CD4-positive, alpha-beta T cell treated with Interleukin-4 for 4 hours (primary cell): ENCODE data around the gene TPH2.

Source experiments
- DNase-seq: peaks from one replicate; pipeline ENCODE4 v3.0.0-alpha.2; 2020

TPH2 gene

DNA sequence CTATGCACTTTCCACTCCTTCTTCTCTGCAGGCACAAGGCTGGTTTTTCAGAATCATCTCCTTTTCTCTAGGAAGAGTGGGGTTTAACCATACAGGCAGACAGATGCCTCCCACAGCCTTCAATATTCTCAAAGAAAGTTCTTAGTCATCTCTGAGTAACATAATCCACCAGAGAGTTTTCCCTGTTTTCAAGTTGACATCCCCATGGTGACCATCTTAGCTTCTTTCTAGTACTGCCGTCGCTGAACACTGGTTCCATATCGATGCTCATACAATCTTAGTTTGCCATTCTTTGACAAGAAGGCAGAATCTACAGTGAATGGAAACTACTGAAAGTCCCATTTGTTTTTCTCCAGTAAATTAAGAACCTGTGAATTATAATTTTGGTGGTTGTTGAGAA lies 28.6 kb downstream of the TPH2 start:
- DNase-seq: no peak

DNA sequence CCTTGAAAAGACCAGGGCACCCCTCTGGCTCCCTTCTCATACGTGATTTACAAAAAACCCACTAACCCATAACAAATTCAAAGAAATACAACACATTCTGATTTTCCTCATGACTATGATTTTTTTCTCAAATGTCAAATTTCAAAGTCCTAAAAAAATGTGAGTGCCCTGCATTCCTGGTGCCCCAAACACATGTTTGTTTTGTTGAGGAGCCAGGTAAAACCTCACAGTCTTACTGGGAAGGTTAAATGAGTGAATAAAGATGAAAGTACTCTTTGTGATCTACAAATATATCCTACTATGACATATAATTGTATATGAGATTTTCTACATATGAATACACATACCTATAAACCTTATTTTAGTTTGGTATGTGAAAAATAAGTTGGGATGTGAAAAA lies 30.7 kb downstream of the TPH2 start:
- no peak for DNase-seq

GRCh38 chr12:71970031-71970430 lies 31.4 kb downstream of the TPH2 start:
- DNase-seq: no peak

DNA sequence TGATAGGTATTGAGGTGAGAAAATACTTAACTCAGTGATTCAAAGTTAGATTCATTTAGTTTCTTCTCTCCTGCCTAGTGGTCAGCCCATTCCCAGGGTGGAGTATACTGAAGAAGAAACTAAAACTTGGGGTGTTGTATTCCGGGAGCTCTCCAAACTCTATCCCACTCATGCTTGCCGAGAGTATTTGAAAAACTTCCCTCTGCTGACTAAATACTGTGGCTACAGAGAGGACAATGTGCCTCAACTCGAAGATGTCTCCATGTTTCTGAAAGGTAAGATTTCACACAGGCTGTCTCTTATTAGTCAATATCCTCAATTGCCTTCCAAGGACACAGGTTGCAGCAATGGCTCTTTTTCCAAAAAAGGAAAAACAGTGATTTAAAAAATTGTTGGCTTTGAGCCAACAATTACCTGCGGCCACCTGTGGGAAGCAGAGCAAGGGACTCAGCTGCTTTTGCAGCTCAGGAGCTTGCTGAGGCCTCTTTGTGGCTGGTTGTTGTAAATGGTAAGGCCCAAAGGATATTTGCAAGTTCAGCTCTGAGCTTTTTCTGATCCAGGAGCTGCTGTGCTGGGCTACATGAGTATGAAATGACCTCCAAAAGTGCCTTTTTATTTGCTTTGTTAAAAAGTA lies 33.9 kb downstream of the TPH2 start:
- DNase-seq: no peak

GRCh38 chr12:71973687-71974086 lies 35.0 kb downstream of the TPH2 start:
- no peak for DNase-seq

DNA sequence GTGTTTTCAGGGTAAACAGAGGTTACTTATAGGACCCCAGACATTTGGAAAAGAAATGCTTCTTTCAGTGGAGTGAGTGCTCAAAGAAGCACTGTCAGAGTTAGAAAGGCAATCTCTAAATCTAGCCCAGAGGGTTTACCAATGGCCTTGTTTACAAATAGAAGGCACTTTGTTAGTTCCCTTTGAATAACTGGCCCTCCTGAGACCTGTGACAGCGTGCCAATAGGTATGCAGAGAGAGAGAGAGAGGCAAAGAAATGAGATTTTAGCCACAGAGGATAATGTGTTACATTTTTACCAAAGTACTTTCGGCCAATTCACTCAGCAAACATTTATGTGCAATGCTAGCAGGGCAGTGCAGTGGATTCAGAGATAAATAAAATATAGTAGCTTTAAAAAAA lies 41.9 kb downstream of the TPH2 start:
- DNase-seq: no peak

- no peak for DNase-seq
These were observed 42.5 kb downstream of the TPH2 start for GRCh38 chr12:71981149-71981548.

DNA sequence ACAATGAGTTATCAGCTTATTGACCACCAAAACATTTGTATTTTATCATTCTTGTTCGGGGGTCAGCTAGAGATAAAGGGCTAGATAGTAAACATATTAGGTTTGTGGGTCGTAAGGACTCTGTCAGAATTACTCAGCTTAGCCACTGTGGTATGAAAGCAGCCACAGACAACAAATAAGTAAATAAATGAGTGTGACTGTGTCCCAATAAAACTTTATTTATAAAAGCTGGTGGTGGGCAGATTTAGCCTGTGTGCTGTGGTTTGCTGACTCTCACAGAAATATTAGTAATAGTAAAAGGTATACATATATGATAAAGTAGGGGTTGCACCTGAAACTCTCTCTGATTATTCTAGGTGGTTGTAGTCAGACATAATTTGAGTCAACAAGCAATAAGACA lies 56.1 kb downstream of the TPH2 start:
- no peak for DNase-seq

DNA sequence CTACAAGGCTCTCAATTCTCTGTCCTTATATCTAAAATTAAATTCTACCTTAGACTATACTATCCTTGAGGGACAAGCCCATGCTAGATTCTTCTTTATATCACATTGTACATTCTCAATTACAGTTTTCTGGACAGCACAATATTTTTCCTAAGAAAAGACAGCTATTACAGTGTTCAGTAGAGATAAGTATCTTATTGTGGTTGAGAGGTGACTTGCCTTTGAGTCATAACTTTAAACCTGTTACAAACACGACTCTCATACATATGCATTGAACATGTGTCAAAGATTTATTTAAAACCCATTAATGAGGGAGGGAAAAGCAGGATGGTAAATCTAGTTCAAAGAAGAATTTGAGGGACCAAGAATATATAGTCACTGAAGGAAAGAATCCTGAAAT lies 61.1 kb downstream of the TPH2 start:
- DNase-seq: no peak

- DNase-seq: no peak
These were observed 62.5 kb downstream of the TPH2 start for GRCh38 chr12:72000969-72001648.

- no peak for DNase-seq
These were observed 68.1 kb downstream of the TPH2 start for GRCh38 chr12:72006766-72007165.

DNA sequence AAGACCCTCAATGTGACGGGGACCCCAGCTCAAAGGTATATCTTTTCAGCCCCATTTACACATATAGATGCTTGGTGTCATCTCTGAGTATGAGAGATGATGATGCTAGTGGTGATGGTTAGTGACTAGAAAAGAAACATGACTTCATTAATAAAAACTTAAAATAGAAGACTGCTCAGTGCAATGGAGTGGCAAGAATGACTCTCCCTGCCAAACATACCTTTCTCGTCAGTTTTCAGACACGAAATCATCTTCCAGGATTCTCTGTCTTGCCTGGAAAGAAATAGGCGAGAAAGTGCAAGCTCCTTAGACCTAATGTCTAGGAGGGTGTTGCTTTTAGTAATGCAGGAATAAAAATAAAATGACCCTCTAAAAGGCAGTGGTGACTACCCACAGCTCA lies 71.7 kb downstream of the TPH2 start:
- no peak for DNase-seq

DNA sequence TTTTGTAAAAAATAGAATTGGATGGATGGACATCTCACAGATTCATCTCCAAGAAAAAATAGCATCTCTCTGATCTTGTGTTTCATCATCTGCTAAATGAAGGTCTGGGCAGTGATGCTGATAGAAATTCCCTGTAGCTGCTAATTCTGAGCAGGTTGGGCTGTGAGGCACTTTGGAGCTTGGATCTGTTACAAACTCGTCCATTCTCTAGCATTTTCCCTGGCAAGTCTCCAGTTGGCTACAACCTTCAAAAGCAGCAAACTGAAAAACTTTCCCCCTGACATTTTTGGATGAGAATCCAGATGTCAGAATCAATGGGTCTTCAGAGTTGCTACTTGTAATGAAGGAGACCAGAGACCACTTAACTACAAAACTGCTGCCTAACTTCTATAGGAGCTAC lies 72.7 kb downstream of the TPH2 start:
- DNase-seq: no peak

GRCh38 chr12:72012874-72013273 lies 74.2 kb downstream of the TPH2 start:
- no peak for DNase-seq

DNA sequence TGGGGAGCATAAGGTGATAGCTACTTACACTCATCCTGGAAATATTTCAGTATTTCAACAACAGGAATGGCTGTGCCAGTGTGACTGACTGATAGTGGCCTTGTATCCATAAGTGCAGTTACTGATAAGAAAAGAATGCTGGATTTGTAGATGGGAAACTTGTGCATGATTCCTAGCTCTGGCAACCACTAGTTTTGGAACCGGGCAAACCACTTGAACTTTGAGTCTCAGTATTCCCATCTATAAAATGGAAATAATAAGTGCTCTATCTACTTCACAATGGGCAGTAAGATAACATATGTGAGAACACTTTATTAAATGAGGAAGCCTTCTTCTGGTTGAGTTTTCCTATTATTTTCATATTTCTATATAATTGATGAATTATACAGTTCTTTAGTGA lies 77.2 kb downstream of the TPH2 start:
- no peak for DNase-seq

DNA sequence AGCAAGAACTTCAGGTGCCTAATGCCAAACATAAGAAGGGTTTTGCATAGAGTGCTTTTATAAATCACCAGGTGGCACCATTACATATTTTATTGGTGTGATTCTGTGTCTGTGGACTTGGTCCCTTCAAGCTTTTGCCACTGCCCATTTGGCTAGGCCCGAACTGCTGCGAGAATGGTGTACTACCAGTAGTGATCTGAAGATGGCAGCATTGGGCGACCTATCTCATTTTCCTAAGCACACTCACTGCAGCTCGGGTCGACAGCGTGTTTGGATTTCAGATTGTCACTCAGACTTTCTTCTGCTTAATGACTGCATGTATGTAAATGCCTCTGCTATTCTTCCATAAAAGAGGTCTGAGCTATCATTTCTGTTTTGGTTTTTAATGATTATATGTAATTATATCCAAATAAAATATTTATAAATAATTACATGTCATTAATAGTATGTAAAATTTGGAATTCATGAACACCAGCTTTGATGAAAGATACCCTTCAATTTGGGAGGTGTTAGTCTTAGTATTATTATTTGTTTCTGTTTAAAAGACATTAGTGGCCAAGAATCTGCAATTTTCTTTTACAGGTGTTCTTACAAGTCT lies 78.5 kb downstream of the TPH2 start:
- peak; percentile 49 for DNase-seq

DNA sequence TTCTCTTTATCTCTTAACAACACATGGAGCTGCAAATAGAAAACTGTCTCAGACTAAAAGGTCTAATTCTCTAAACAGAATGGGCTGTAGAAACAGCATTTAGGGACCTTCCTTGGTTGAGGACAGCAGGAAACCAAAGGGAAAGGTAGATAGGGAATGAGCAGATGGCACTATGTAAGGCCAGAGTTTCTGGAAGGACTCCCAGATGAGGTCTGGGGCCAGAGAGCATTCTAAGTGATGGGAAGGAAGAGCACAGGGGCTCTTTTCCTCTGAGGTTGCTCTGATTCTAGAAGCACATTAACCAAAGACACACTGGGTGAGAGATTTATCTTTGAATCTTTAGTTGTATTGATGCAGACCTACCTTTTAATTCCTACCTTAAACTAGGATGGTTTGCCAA lies 79.4 kb downstream of the TPH2 start:
- DNase-seq: no peak

DNA sequence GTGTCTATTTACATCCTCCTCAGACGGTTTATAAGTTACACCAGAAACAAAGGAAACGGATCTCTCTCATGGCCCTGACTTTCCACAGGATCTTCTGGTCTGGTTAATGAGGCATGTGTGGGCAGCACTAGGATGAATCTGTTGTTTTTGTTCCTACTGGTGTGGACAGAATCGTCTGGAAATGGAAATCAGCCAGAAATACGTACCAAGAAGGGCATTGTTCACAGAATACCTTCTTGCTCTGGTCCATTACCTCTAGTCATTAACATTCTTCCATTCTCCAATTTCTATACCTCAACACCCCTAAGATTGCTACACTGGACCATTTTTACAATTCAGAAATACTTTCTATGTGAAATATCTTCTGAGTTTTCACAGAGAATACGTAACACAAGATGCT lies 86.0 kb downstream of the TPH2 start:
- no peak for DNase-seq

DNA sequence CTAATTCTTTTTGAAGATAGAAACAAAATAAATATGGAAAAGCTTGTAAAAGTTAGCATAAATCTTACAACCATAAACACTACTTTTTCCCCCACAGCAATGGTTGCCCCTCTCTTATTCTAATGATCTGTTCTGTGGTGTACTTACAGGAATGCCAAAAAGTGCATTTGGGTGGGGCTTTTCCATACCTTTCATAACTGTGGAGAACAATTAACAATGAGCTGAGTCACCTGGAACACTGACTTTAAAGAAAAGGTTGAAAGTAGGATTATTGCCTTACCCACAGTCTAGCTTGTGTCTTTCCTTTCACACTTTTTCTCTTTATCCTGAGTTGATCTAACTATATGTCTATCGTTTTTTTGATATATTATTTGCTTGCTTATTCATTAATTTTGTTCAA lies 86.9 kb downstream of the TPH2 start:
- DNase-seq: no peak

DNA sequence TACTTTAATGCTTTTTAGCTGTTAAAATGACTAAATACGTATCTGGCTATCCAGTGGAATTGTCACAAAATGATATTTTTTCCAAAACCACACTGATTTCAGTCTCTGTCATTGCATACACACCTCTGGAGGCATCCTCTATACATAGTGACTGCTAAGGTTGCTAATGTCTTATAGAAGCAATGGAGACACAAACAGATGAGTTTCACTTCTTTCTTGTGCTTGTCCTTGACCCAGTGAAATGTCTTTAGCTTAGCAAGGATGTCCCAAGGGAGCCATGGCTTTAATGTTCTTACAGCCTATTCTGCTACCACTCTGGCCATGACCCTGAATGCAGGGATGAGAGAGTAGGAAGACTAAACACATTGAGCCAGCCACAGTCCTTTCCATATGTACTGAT lies 90.3 kb downstream of the TPH2 start:
- DNase-seq: no peak

DNA sequence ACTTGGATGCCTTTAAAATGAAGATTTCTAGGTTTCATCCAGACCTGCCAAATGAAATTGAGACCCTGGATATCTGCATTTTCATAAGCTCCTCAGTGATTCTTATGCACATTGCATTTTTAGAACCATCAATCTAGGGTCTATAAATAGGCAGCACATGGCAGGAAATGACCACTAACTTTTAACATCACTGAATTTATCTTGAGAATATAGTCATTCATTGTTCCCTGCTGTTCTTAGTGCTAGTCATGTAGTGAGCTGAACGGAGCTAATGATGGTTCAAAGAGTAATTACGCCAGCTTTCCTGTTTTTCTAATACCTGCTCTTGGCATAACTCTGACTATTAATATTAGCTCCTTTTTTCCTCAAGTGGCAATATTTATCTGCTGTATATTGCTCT lies 91.6 kb downstream of the TPH2 start:
- no peak for DNase-seq

GRCh38 chr12:72031066-72031465 lies 92.4 kb downstream of the TPH2 start:
- no peak for DNase-seq

GRCh38 chr12:72033991-72034390 lies 95.3 kb downstream of the TPH2 start:
- DNase-seq: no peak

DNA sequence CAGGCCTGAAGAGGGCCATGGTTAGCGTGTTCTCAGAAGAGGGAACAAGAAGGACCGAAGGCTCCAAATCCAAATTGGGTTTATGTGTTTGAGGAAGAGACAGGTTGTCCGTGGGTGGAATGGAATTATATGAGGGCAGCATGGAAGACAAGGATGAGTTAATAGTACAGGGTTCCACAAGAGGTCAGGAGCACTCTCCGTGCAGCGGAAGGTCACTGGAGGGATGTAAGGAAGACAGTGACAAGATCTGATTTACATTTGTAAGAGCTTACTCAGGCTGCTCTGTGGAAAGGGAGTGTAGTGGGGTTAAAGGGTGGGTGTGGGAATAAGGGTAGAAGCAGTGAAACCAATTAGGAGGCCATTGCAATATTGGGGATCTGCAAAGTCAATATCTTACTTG lies 97.0 kb downstream of the TPH2 start:
- no peak for DNase-seq

- no peak for DNase-seq
These were observed 97.7 kb downstream of the TPH2 start for GRCh38 chr12:72036393-72036792.
